Fibroblast of skin of left biceps (primary cell): ENCODE data around the gene RNF6.

ENCODE experiments used
- DNase-seq, 2 experiments: peaks; one replicate each; pipeline ENCODE4 v3.0.0-alpha.2; 2013; ENCODE audit warnings: low read depth in 2 of 2

Gene RNF6

GRCh38 chr13:26225896-26226617 lies 3.9 kb upstream of the RNF6 start:
- DNase-seq: no peak

GRCh38 chr13:26222520-26223046 lies 469 bp upstream of the RNF6 start:
- no peak for DNase-seq

- peak in 1 of 2 experiments; percentile 11 for DNase-seq
Observed at GRCh38 chr13:26221399-26221720, 754 bp downstream of the RNF6 start.

- DNase-seq: no peak
Observed at GRCh38 chr13:26220575-26220974, 1.5 kb downstream of the RNF6 start.

- no peak for DNase-seq
Observed at GRCh38 chr13:26219726-26220125, 2.4 kb downstream of the RNF6 start.

- DNase-seq: no peak
Observed at GRCh38 chr13:26216042-26216441, 6.1 kb downstream of the RNF6 start.

GRCh38 chr13:26213982-26214381 lies 8.1 kb downstream of the RNF6 start:
- no peak for DNase-seq

GRCh38 chr13:26213345-26213744 lies 8.8 kb downstream of the RNF6 start:
- DNase-seq: no peak

- DNase-seq: no peak
Observed at GRCh38 chr13:26208287-26208686, 13.8 kb downstream of the RNF6 start.

GRCh38 chr13:26202365-26202972 lies 19.6 kb downstream of the RNF6 start:
- no peak for DNase-seq

- peak in 1 of 2 experiments; percentile 12 for DNase-seq
Observed at GRCh38 chr13:26200811-26201210, 21.3 kb downstream of the RNF6 start.

- no peak for DNase-seq
Observed at GRCh38 chr13:26198116-26198515, 24.0 kb downstream of the RNF6 start.

- no peak for DNase-seq
Observed at GRCh38 chr13:26197298-26197697, 24.8 kb downstream of the RNF6 start.

- DNase-seq: no peak
Observed at GRCh38 chr13:26186995-26187394, 35.1 kb downstream of the RNF6 start.

- DNase-seq: peak; percentile 80 to 82
Observed at GRCh38 chr13:26186118-26186870, 35.8 kb downstream of the RNF6 start.

GRCh38 chr13:26185720-26186117 lies 36.4 kb downstream of the RNF6 start:
- no peak for DNase-seq

GRCh38 chr13:26184791-26185250 lies 37.3 kb downstream of the RNF6 start:
- DNase-seq: peak; percentile 29 to 30

GRCh38 chr13:26183416-26183815 lies 38.7 kb downstream of the RNF6 start:
- no peak for DNase-seq

- DNase-seq: no peak
Observed at GRCh38 chr13:26179344-26179743, 42.8 kb downstream of the RNF6 start.

GRCh38 chr13:26168835-26169234 lies 53.3 kb downstream of the RNF6 start:
- DNase-seq: no peak

- DNase-seq: no peak
Observed at GRCh38 chr13:26168237-26168814, 53.8 kb downstream of the RNF6 start.

GRCh38 chr13:26163812-26164211 lies 58.3 kb downstream of the RNF6 start:
- DNase-seq: no peak
